Uterus (tissue), 2 donors: ENCODE measurements around the gene HUNK.

Source experiments
- CTCF ChIP-seq, 4 experiments: fragments of 200-600 bp in 2 of 4; fragments of 450-650 bp in 2 of 4; sonication (generic) in 2 of 4; IDR thresholded peaks; one replicate each; pipeline ENCODE4 v1.5.1; 2016 to 2019; ENCODE audit warnings: antibody characterized with exemption in 4 of 4, mild to moderate bottlenecking in 2 of 4, moderate library complexity in 1 of 4
- POLR2A ChIP-seq, 2 donors: fragments of 450-650 bp; IDR thresholded peaks; one replicate each; pipeline ENCODE4 v1.6.1; 2016; ENCODE audit warnings: antibody characterized with exemption in 2 of 2, mild to moderate bottlenecking in 1 of 2, moderate library complexity in 1 of 2

GRCh38 chr21:31900121-31900895 is 27.5 kb downstream of the HUNK start:
- no peak for TF ChIP-seq POLR2A (IDR thresholded peaks at IDR 0.05)
- TF ChIP-seq CTCF (IDR thresholded peaks at IDR 0.05): no peak
